ENCODE measurements around the gene NTN1.

The NTN1 gene

DNA sequence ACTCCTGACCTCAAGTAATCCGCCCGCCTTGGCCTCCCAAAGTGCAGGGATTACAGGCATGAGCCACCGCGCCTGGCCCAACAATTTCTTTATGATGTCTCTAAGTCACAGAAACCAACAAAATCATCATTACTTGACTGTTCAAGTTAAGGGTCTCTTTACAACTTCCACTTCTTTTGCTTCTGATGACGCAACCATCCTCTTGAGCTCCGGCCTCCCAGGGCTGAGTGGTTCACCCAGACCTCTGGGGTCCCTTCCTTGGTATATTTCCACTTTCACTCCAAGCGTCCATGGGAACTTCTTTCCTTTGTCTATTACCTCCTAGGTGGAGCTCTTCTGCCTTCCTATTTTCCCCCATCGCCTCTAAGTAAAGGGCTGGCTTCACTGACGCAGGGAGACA lies 253.7 kb downstream of the NTN1 start:
- DNase-seq (ENCODE audit: low read depth), result no peak

DNA sequence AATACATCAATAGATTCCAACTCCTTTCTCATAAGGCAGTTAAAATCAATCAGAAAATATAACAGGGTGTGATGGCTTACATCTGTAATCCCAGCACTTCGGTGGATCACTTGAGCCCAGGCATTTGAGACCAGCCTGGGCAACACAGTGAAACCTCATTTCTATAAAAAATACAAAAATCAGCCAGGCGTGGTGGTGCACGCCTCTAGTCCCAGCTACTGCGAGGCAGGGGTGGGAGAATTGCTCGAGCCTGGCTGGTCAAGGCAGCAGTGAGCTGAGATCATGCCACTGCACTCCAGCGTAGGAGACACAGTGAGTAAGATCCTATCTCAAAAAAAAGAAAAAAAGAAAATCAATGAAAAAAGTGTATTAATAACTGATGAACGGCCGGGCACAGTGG lies 258.6 kb downstream of the NTN1 start:
- DNase-seq (ENCODE audit: low read depth), result no peak

DNA sequence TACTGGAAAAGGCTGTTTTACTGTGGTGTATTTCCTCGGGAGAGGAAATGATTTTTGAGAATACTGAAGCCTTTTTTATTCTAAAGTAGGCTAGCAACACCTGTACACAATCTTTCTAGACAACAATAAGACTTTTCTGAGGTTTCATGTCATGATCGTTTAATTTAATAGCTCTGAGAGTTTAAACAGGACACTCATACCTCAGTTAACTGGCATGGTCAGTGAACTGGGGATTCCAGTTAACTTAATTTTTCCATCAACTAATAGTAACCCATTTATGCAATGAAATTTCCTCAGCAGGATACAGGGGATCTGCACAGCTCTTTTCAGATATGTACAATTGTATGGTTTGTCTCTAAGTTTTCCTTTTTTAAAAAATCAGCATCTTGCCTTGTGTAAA lies 262.6 kb downstream of the NTN1 start:
- DNase-seq (ENCODE audit: low read depth), result no peak

DNA sequence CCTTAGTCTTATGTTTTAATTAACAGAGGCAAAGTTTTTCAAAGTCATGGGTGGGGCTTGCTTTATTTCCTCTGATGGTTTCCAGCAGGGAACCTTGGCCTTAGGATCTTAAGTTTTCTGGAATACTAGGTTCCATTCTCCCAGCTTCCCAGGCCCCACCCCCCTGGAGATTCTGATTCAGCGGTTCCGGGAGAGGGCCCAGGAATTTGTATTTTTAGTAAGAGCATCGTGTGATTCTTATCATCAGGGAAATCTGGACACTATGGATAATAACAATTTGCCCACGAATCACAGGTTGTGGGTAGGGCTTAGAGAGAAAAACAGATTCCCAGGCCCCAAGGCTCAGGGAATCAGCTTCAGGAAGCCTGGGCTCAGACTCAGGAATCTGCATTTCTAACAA lies 263.6 kb downstream of the NTN1 start:
- DNase-seq (ENCODE audit: low read depth), result peak; percentile 24

DNA sequence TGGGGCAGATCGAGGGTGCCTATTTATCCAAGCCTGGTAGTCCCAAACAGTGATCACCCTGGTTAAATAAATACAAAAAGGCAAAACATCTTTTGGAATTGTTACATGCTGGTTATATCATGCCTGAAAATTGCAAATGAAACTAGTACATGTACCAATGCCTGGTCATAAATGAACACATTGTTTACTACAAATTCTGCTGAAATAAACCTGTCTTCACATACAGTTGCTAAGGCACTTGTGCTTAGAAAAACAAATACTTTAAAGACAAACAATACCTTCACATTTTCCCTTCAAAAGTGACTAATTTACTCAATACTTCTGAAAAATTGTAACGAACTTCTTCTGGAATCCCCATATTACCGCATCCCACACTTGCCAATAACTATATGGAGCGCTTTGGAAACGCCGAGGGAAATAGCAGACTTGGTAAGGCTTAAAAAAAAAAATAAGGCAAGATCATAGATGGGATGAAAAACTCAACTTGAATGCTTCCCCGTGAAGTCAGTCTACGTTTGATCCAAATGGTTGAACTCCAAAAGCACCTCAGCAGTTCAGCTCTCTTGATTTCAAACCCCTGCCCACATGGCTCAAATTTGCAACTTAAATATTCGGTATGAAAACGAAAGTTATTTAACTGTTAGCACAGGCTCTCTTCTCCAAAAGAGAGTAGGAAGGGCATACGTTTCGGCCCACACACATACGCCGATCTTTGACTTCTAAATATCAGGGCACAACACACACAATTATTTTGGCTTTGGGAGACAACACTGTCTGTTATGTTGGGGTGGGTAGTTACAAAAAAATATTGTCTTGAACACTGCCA lies 264.5 kb downstream of the NTN1 start:
- DNase-seq (ENCODE audit: low read depth), result no peak

DNA sequence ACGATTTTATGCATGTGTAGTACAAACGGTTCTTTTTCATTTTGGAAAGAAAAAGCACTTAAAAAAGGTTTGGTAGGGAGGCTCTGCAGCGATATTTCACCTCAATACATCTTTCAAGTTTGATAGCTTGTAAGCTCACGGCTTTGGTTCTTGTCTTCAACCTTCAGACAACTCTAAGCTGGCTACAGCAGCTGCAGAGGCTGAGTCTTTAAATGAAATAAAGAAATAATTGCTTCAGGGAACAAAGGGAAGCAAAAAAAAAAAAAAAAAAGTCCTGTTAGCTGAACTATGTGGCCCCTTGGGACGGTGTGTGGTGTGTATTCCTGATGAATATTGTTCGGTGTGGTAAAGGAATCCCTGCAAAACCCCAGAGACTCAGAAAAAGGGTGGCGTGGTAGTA lies 265.1 kb downstream of the NTN1 start:
- no peak for DNase-seq (ENCODE audit: low read depth)

DNA sequence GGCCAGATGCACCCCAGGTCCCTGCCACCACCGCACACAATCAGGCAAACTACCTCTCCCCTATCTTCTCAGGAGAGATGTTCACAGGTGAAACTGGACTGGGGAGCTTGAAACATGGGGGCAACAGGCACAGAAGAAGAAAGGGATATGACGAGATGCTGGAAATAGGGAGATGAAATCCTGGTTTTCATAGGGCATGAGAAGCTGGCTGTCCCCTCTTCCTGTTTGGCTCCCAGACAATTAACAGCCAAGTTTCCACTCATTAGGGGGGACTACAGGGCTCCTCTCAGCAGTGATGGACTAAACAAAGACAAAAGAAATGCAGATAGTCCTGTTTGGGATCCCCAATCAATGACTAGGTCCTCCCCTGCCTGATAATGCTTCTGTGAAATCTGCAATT lies 266.0 kb downstream of the NTN1 start:
- DNase-seq (ENCODE audit: low read depth), result no peak

DNA sequence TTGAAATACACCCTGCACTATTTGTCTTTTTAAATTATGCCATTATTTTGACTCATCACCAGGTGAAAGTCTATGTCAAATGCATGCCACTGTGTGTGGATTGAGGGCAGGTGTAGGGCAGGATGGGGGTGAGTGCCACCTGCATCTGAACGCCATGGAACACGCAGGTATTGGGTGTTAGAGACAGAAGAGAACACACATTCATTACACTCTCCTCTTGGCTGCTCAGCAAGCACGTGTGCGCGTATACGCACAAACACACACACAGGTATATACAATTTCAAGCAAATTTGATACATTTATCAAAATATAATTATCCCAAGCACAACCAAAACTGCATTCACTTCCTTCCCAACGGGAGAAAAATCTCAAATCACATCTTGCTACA lies 268.9 kb downstream of the NTN1 start:
- no peak for DNase-seq (ENCODE audit: low read depth)

DNA sequence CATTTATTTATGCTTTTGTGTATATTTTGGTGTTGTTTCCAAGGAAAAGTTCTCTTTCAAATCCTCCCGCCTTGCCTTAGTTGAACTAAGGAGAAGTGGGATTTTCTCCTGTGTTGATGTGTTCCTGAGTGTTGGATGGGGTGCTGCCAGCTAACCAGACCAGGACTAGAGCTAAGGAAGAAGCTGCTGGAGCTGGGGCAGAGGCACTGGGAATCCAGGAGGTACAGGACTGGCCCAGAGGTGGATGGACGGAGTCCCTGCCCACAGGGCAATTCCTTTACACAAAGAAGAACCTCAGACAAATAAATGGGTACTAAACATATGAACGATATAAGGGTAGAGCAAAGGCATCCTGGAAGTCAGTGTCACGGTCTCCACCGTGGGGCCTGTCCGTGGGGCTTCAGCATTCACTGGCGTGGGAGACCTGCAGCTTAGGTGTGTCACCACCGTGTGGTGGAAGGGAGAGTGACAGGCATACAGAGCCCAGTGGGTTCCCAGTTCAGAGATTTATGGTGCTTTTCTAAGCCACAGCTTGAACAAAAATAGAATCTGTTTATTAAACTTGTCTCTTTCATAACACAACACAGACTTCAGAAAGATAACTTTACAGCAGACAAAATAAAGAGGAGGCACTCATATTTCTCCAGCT lies 270.7 kb downstream of the NTN1 start:
- DNase-seq (ENCODE audit: low read depth), result peak; percentile 50

DNA sequence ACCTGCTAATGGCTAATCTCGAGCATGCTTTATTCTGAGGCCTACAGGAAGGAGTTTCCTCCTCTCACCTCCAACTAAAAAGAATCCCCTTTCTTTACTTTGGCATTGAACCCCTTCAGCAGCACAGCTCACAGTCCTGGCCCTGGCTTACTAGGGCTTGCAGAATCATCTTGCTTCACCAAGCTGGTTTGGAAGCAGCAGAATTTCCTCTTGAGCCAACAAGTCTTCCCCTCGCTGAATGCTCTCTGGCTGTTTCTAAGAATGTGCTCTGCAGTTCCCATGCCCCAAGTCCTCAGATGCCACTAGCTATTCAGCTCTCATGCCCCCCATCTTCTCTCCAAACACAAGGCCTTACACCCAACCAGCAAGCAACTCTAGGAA lies 271.2 kb downstream of the NTN1 start:
- no peak for DNase-seq (ENCODE audit: low read depth)

Measured in amniotic epithelial cell (primary cell).